Common myeloid progenitor, CD34-positive (primary cell): ENCODE measurements around the gene BCAS2.
"Not testable (repeated sequence)": the region's sequence is repeated elsewhere in the genome, so short reads cannot be mapped to it uniquely, and the experiment has no call there.

Experiments
- CTCF ChIA-PET: fragments of 350-600 bp; sonication (Branson Sonifier 250); formaldehyde crosslinking; loops from one replicate; lab custom pipeline; 2021; ENCODE audit warnings: antibody characterized with exemption; lab: Charles Lee
- POLR2A ChIA-PET: fragments of 350-600 bp; sonication (Branson Sonifier 250); formaldehyde crosslinking; loops from one replicate; lab custom pipeline; 2021; ENCODE audit warnings: antibody characterized with exemption; lab: Charles Lee
- DNase-seq, 3 donors: peaks; one replicate each; pipeline versions ENCODE4 v3.0.0 to v3.0.0-alpha.2; 2013
- H3K27ac ChIP-seq, 2 experiments: 1 replicate in 1 of 2; 2 replicates in 1 of 2; pipeline ENCODE4 v1.7.0; 2013; ENCODE audit warnings: inconsistent platforms in 2 of 2, low read length in 2 of 2, mild to moderate bottlenecking in 2 of 2, low read depth in 1 of 2, moderate library complexity in 1 of 2; ENCODE audit not compliant: severe bottlenecking in 2 of 2, insufficient read depth in 1 of 2, poor library complexity in 1 of 2
- H3K27me3 ChIP-seq, 5 experiments: replicated peaks in 2 of 5; 1 replicate in 3 of 5; 2 replicates in 2 of 5; pipeline versions ENCODE4 v1.6.1 to v1.7.0; 2013; ENCODE audit warnings: low read length in 4 of 5, mild to moderate bottlenecking in 2 of 5, moderate library complexity in 2 of 5, inconsistent platforms in 1 of 5; ENCODE audit not compliant: insufficient read depth in 5 of 5, control insufficient read depth in 4 of 5
- H3K36me3 ChIP-seq, 4 experiments: 1 replicate in 2 of 4; 2 replicates in 2 of 4; pipeline versions ENCODE4 v1.6.1 to v1.7.0; 2013; ENCODE audit warnings: low read length in 3 of 4, control low read depth in 1 of 4, mild to moderate bottlenecking in 1 of 4; ENCODE audit not compliant: control insufficient read depth in 4 of 4, insufficient read depth in 4 of 4
- H3K4me1 ChIP-seq, 4 experiments: 1 replicate in 3 of 4; 2 replicates in 1 of 4; pipeline versions ENCODE4 v1.6.1 to v1.7.1; 2013; ENCODE audit warnings: low read length in 3 of 4, mild to moderate bottlenecking in 3 of 4, control low read depth in 1 of 4, inconsistent platforms in 1 of 4, moderate library complexity in 1 of 4; ENCODE audit not compliant: control insufficient read depth in 4 of 4, insufficient read depth in 4 of 4; ENCODE audit errors: control extremely low read depth in 1 of 4
- H3K4me3 ChIP-seq, 7 experiments: 1 replicate in 4 of 7; 2 replicates in 3 of 7; pipeline versions ENCODE4 v1.5.1 to v1.7.0; 2013; ENCODE audit warnings: mild to moderate bottlenecking in 7 of 7, low read length in 6 of 7, moderate library complexity in 6 of 7, inconsistent platforms in 2 of 7, low read depth in 2 of 7, control low read depth in 1 of 7; ENCODE audit not compliant: insufficient read depth in 4 of 7, control insufficient read depth in 1 of 7; ENCODE audit errors: extremely low read depth in 1 of 7
- H3K9me3 ChIP-seq, 5 experiments: 1 replicate in 4 of 5; 2 replicates in 1 of 5; pipeline versions ENCODE4 v1.6.1 to v1.7.1; 2013; ENCODE audit warnings: low read length in 4 of 5, mild to moderate bottlenecking in 2 of 5, inconsistent platforms in 1 of 5, low read depth in 1 of 5, moderate library complexity in 1 of 5; ENCODE audit not compliant: control insufficient read depth in 4 of 5, insufficient read depth in 2 of 5; ENCODE audit errors: control extremely low read depth in 1 of 5
- WGBS: methylation state at CpG from one replicate; pipeline ENCODE4 v1.1.5; 2013; ENCODE audit not compliant: insufficient coverage; 5-methylcytosine and 5-hydroxymethylcytosine counted together

BCAS2 gene

DNA sequence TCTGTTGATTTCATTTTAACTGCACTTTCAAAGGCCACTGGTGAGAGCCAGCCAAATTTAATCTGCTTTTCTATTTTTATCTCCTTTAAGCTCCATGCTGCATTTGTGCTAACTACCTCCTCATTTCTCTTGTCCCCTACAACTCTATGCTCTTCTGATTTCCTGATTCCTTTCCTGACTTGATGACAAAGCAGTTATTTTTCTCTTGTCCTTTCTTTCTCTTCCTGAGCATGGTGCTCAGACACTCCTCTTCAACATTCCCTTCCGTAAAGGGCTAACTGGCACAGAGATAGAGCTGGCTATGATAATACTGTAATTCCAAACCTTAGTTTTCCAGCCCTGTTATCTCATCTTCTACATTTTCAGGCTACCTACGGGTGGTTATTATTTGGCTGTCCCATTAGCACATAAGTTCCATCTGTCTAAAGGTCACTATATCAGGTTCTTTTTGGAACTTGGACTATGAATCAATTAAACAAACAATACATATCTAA, 6.8 kb upstream of the BCAS2 start:
- Histone ChIP-seq H3K27ac (no peak overlapping the region), H3K9me3 (no peaks in the 10 kb centered on the region), H3K36me3 (no peaks in the 10 kb centered on the region), H3K4me3 (no peak overlapping the region), H3K4me1 (no peaks in the 10 kb centered on the region), H3K27me3 (peaks cover 0 to 4% (median 3%) of the 10 kb centered on the region in 5 experiments)
- CTCF ChIA-PET: no interaction called here
- POLR2A ChIA-PET: no interaction called here
- WGBS: 100% methylated on average over 2 of the region's 2 CpGs
- no peak for DNase-seq

GRCh38 chr1:114587203-114587991, 6.0 kb upstream of the BCAS2 start:
- Histone ChIP-seq H3K27ac (no peak overlapping the region), H3K9me3 (no peaks in the 10 kb centered on the region), H3K27me3 (peaks cover 0 to 4% (median 3%) of the 10 kb centered on the region in 5 experiments), H3K4me1 (peaks cover 0 to 1% (median under 1%) of the 10 kb centered on the region in 4 experiments), H3K36me3 (no peaks in the 10 kb centered on the region), H3K4me3 (no peak overlapping the region)
- CTCF ChIA-PET: no interaction called here
- no peak for DNase-seq
- 96% methylated on average over 9 of the region's 16 CpGs for WGBS
- POLR2A ChIA-PET: no interaction called here

GRCh38 chr1:114586513-114587047, 5.2 kb upstream of the BCAS2 start:
- Histone ChIP-seq H3K27me3 (peaks cover 0 to 4% (median 3%) of the 10 kb centered on the region in 5 experiments), H3K4me3 (no peak overlapping the region), H3K27ac (no peak overlapping the region), H3K4me1 (peaks cover 0 to 7% (median 5%) of the 10 kb centered on the region in 4 experiments), H3K9me3 (no peaks in the 10 kb centered on the region), H3K36me3 (no peaks in the 10 kb centered on the region)
- ChIA-PET POLR2A (interaction anchor here (0.6 kb wide), 1 partner anchor 138 kb away, joined by 3 read pairs; no protein-coding TSS in a partner anchor), CTCF (no interaction called here)
- 100% methylated on average over 4 of the region's 5 CpGs for WGBS
- DNase-seq: no peak

GRCh38 chr1:114585231-114585630, 3.8 kb upstream of the BCAS2 start:
- H3K27me3 ChIP-seq: peaks cover 0 to 4% (median 3%) of the 10 kb centered on the region in 5 experiments
- no CpG with 5 or more reads among the region's 1 CpG for WGBS
- DNase-seq: no peak
- H3K9me3 ChIP-seq: no peaks in the 10 kb centered on the region
- POLR2A ChIA-PET: no interaction called here
- H3K36me3 ChIP-seq: no peaks in the 10 kb centered on the region
- peaks cover 0 to 16% (median 7%) of the 10 kb centered on the region in 4 experiments for H3K4me1 ChIP-seq
- no peak overlapping the region for H3K4me3 ChIP-seq
- no peak overlapping the region for H3K27ac ChIP-seq
- CTCF ChIA-PET: no interaction called here

GRCh38 chr1:114574365-114574764, 7.0 kb downstream of the BCAS2 start:
- ChIA-PET CTCF (interaction anchor here (1.1 to 2.1 kb wide), 2 partner anchors 15 to 128 kb away, joined by 4 to 5 read pairs; no protein-coding TSS in a partner anchor), POLR2A (no interaction called here)
- peaks cover 8 to 84% (median 49%) of the 10 kb centered on the region in 4 experiments for H3K36me3 ChIP-seq
- no peaks in the 10 kb centered on the region for H3K4me1 ChIP-seq
- no CpG with 5 or more reads among the region's 2 CpGs for WGBS
- H3K27me3 ChIP-seq: no peaks in the 10 kb centered on the region
- DNase-seq: no peak
- no peak overlapping the region for H3K4me3 ChIP-seq
- no peaks in the 10 kb centered on the region for H3K9me3 ChIP-seq
- no peak overlapping the region for H3K27ac ChIP-seq

DNA sequence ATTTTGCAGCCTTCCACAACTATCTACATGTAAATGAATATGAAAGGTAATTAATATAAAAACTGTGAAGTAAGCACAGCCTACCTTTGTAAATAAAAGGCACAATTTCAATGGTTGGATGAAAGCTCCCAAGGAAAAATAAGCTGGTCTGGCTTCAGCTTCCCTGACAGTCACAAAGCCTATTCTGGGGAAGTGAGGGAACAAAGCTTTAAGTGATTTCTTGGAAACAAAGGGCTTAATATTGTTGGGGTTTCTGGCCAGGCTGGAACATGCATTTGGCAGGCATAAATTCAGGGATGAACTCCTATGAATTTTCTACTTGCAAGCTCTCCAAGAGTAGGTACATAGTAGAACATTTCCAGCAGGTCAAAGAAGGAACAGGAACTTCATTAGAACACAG, 17.3 kb downstream of the BCAS2 start:
- peaks cover 4 to 22% (median 9%) of the 10 kb centered on the region in 4 experiments for H3K4me1 ChIP-seq
- POLR2A ChIA-PET: no interaction called here
- peaks cover 3 to 42% (median 14%) of the 10 kb centered on the region in 4 experiments for H3K36me3 ChIP-seq
- no peaks in the 10 kb centered on the region for H3K9me3 ChIP-seq
- no peaks in the 10 kb centered on the region for H3K27me3 ChIP-seq
- H3K4me3 ChIP-seq: no peak overlapping the region
- H3K27ac ChIP-seq: no peak overlapping the region
- CTCF ChIA-PET: interaction anchor here (0.9 kb wide), 1 partner anchor 12 kb away, joined by 3 read pairs; no protein-coding TSS in a partner anchor
- DNase-seq: no peak

DNA sequence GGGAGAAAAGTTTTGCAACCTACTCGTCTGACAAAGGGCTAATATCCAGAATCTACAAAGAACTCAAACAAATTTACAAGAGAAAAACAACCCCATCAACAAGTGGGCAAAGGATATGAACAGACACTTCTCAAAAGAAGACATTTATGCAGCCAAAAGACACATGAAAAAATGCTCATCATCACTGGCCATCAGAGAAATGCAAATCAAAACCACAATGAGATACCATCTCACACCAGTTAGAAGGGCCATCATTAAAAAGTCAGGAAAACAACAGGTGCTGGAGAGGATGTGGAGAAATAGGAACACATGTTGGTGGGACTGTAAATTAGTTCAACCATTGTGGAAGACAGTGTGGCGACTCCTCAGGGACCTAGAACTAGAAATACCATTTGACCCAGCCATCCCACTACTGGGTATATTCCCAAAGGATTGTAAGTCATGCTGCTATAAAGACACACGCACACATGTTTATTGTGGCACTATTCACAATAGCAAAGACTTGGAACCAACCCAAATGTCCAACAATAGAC, 18.4 kb downstream of the BCAS2 start:
- DNase-seq, H3K27me3 ChIP-seq, CTCF ChIA-PET, POLR2A ChIA-PET, H3K4me3 ChIP-seq, H3K9me3 ChIP-seq, H3K27ac ChIP-seq: not testable (repeated sequence)
- Histone ChIP-seq H3K36me3 (peaks cover 2 to 31% (median 13%) of the 10 kb centered on the region in 4 experiments), H3K4me1 (peaks cover 4 to 25% (median 9%) of the 10 kb centered on the region in 4 experiments)
- 100% methylated on average over 1 of the region's 3 CpGs for WGBS
